ENCODE results near the gene TGIF1. TPM values are rescaled to one million over a fixed set of nuclear protein-coding genes. Genes with fewer than 3 reads are reported as not detected.
A peak's percentile ranks its signal among the peaks of the same experiment; 100 is the strongest.

TGIF1 gene
- total and polyA plus RNA-seq, 9 of the 15 experiments (the other 6 are each of a cell fraction or from before 2014, with no cell fraction given): 16.1 to 77.7 (median 44.6) TPM

- TF ChIP-seq CXXC5 (CRISPR knock-in tag; IDR thresholded peaks at IDR 0.05) (peak; percentile 42), CBX3 (IDR thresholded peaks at IDR 0.05; ENCODE audit: borderline replicate concordance in 1 of 2, low read length in 2 of 2) (no peak), HDAC1 (IDR thresholded peaks at IDR 0.05) (no peak), THRB (CRISPR knock-in tag; conservative IDR thresholded peaks at IDR 0.05) (no peak; the same call in 1 of the 2 replicates), ZBTB17 (CRISPR knock-in tag; IDR thresholded peaks at IDR 0.05) (0 out of 2 replicates have a peak, but pooled peaks have one; percentile 39), ZNF76 (CRISPR knock-in tag; IDR thresholded peaks at IDR 0.05; ENCODE audit: borderline replicate concordance) (no peak), ARHGAP35 (IDR thresholded peaks at IDR 0.05; ENCODE audit: partially characterized antibody) (no peak), ERF (CRISPR knock-in tag; IDR thresholded peaks at IDR 0.05) (0 out of 2 replicates have a peak, but pooled peaks have one; percentile 33), FOSL1 (tag; conservative IDR thresholded peaks at IDR 0.05) (no peak), ZNF232 (CRISPR knock-in tag; IDR thresholded peaks at IDR 0.05) (peak; percentile 73; the same call in 1 of the 2 replicates), TBP (optimal IDR thresholded peaks at IDR 0.05; ENCODE audit: low read depth, low read length) (peak; percentile 75), PHF8 (IDR thresholded peaks at IDR 0.05; ENCODE audit: borderline replicate concordance, low read length) (peak; percentile 68; the same call in 1 of the 2 replicates), RBM14 (IDR thresholded peaks at IDR 0.05; ENCODE audit: borderline replicate concordance, insufficient read depth, low read depth, low read length) (peak; percentile 87; the same call in 1 of the 2 replicates), ZEB2 (IDR thresholded peaks at IDR 0.05) (no peak), SMAD4 (CRISPR knock-in tag; conservative IDR thresholded peaks at IDR 0.05) (peak; percentile 87), TAF1 (IDR thresholded peaks at IDR 0.05; ENCODE audit: control insufficient read depth, extremely low read depth, insufficient read depth, low read length, severe bottlenecking) (peak; percentile 79), ZNF239 (CRISPR knock-in tag; IDR thresholded peaks at IDR 0.05) (no peak), POLR2AphosphoS2 (IDR thresholded peaks at IDR 0.05; ENCODE audit: low read length) (peak; percentile 94; the same call in 1 of the 2 replicates), RAD21 (CRISPR knock-in tag; conservative IDR thresholded peaks at IDR 0.05 in 1 of 2, IDR thresholded peaks at IDR 0.05 in 1 of 2) (no peak; a peak in 1 of 4 replicates), NEUROD1 (IDR thresholded peaks at IDR 0.05; ENCODE audit: borderline replicate concordance, low read depth, low read length, partially characterized antibody) (no peak), NONO (IDR thresholded peaks at IDR 0.05; ENCODE audit: low read depth in 2 of 2, low read length in 1 of 2) (no peak), ETV5 (CRISPR knock-in tag; IDR thresholded peaks at IDR 0.05; ENCODE audit: low read depth) (peak; percentile 37; the same call in 1 of the 2 replicates)
- TF ChIP-seq, protein P1, sequence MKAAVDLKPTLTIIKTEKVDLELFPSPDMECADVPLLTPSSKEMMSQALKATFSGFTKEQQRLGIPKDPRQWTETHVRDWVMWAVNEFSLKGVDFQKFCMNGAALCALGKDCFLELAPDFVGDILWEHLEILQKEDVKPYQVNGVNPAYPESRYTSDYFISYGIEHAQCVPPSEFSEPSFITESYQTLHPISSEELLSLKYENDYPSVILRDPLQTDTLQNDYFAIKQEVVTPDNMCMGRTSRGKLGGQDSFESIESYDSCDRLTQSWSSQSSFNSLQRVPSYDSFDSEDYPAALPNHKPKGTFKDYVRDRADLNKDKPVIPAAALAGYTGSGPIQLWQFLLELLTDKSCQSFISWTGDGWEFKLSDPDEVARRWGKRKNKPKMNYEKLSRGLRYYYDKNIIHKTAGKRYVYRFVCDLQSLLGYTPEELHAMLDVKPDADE (conservative IDR thresholded peaks at IDR 0.05; ENCODE audit: control insufficient read depth, low read depth, low read length): peak; percentile 62; the same call in 1 of the 2 replicates
- TF ChIP-seq, protein P2, sequence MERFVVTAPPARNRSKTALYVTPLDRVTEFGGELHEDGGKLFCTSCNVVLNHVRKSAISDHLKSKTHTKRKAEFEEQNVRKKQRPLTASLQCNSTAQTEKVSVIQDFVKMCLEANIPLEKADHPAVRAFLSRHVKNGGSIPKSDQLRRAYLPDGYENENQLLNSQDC (CRISPR knock-in tag; IDR thresholded peaks at IDR 0.05): no peak
Measured at GRCh38 chr18:3450012-3450798, at the start of gene TGIF1 (continued).

Measured in K562 (cell line).